ENCODE results near the gene FOXF2. TPM values are rescaled to one million over a fixed set of nuclear protein-coding genes. Genes with fewer than 3 reads are reported as not detected.

FOXF2 gene
- polyA plus RNA-seq, 5 donors = 56.7 to 78.3 (median 62.7) TPM

DNA sequence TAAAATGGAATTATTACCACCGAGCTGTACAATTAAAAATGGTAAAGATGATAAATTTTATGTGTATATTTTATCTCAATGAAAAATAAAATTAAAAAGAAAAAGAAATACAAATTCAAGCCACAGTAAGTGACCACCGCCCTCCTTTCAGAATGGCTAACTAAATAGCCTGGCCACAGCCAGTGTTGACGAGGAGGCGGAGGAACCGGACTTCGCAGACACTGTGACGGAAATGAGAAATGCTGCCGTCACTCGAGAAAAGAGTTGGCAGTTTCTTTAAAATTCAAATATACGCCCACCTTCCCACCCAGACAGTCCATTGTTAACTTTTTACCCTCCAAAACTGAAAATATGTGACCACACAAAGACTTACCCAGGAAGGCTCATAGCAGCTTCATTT, 50.0 kb downstream of the FOXF2 start:
- DNase-seq = no peak

DNA sequence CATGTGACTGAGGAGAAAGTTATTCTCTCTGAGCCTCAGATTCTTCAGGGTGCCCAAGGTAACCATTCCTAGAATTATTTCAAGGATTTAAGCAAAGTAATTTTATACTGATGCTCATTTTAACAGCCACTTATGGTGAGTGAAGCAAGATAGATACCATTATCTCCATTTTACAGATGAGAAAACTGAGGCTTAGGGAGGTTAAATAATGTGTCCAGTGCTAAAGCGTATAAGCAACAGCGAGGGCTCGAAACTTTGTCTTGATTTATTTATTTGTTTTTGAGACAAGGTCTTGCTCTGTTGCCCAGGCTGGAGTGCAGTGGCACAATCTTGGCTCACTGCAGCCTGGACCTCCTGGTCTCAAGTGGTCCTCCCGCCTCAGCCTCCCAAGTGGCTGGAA, 53.6 kb downstream of the FOXF2 start:
- DNase-seq = no peak

Other genes with a start within 250 kb of the FOXF2 start
- gene FOXQ1, start 77.5 kb upstream of the FOXF2 start, polyA plus RNA-seq (ENCODE audit: insufficient read depth in 1 of 5, insufficient read length in 5 of 5, low replicate concordance in 1 of 5) = 1 to 10 TPM; 2.2 to 5.1 (median 3.6) TPM
- gene FOXC1, start 220.3 kb downstream of the FOXF2 start, polyA plus RNA-seq (ENCODE audit: insufficient read depth in 1 of 5, insufficient read length in 5 of 5, low replicate concordance in 1 of 5) = under 1 TPM; 0.68 to 0.93 (median 0.81) TPM

Measured in right lung (tissue), 5 donors.